T-helper 22 cell (primary cell): ENCODE data around the gene TRPC6.
"Not testable (repeated sequence)": the region's sequence is repeated elsewhere in the genome, so short reads cannot be mapped to it uniquely, and the experiment has no call there.

Source experiments
- DNase-seq: peaks from one replicate; pipeline ENCODE4 v3.0.0-alpha.2; 2020; ENCODE audit warnings: low read depth

The TRPC6 gene

DNA sequence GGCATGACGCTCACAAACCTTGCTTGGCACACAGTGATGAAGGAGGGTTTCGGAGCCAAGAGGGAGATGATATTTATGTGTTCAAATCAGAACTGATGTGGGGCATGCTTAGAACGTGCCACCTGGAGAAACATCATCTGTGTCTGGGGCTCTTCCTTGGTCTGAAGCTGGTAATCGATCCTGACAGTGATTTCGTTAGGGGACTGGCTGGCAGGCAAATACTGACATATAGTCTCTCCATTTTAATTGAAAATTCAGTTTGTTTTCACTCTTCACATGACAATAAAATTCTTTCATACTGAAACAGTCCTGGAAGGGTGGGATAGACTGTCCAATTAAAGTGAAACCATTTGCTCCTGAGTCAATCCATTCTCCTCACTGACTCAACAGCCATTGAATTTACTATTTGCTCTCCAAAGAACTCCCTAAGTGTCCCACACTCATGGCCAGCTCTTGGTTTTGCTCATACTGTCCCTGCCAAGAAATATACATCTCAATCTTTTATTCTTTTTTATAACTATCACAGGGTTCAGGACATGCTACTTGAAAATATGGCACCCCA lies 134.8 kb downstream of the TRPC6 start:
- DNase-seq, result no peak

DNA sequence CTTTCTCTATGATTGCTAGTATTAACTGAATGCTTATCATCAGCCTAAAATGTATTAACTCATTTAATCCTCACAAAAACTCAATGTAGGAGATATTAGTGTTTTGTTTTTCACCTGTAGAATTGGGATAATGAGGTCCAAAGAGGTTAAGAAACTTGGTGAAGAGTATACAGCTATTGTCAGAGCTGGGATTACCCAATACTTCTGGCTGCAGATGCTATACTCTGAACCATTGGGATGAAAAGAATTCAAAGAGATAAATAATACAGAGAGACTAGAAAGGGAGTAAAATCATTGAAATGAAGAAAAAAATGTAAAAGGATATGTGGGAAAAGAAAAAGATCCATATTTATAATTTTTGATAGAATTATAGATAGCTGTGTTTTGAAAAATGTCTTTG lies 137.1 kb downstream of the TRPC6 start:
- no peak for DNase-seq

DNA sequence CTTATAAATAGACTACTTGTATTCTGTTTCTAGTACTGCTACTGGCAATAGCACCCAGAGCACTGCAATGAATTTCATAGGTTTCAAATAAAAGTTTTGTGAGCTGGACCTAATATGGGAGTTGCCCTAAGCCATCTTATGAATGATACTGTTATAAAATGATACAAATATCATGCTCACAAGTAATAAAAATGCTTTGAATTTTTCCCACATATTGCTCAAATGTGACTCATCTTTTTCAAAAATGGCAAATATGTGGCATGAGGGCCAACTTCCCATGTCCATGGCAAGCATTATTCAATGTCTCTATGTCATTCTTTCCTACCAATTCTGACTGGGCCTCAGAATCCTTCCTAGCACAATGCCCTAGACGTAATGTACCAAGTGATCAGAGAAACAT lies 137.6 kb downstream of the TRPC6 start:
- DNase-seq, result no peak

DNA sequence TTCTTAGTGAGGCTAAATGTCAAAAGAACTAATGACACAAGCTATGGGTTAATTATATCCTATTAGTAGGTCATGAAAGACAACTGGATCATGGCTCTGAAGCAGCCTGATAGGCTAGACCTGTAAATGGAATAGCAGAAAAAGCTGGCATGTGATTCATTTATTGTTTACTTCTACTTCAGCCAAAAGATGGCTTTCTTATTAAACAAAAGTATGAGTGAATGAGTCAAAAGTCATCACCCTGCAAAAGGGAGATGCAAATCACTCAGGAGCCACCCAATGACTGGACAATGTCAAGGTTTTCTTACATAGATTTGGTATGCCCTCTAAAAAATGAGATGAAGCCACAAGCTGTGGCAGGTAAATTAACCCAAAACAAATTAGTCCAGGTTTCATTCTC lies 138.0 kb downstream of the TRPC6 start:
- DNase-seq, result no peak

GRCh38 chr11:101444851-101445250 lies 139.0 kb downstream of the TRPC6 start:
- DNase-seq, result no peak

DNA sequence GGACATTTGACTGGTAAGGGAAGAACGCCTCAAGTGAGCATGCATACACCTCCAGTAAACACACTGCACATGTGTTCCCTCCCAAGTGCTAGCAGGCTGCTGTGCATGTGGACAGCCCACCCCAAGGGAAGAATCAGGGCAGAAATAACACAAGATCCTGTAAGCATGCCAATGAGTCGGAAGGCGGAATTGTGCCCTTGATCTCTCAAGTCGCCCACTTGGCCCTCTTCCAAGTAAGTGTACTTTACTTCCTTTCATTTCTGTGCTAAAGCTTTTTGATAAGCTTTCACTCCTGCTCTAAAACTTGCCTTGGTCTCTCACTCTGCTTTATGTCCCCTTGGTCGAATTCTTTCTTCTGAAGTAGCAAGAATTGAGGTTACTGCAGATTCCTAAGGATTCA lies 139.6 kb downstream of the TRPC6 start:
- DNase-seq, result no peak

GRCh38 chr11:101442936-101443521 lies 140.8 kb downstream of the TRPC6 start:
- no peak for DNase-seq

DNA sequence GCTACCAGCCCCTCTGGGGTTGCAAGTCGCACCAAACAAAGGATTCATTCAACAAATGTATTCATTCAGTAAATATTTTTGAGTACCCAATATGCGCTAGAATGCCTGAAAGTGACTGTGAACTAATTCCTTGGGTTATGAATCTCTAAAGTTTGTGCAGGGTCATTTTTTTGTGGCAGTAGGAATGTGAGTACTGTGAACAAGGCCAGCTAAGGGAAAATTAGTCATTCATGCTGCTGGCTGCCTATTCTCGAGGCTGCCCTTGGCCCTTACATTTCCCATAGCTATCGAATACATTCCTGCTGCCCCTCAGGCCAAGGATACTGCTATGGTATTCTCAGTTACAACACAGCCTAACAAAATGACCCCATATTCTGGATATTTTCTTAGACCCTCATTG lies 141.6 kb downstream of the TRPC6 start:
- no peak for DNase-seq

DNA sequence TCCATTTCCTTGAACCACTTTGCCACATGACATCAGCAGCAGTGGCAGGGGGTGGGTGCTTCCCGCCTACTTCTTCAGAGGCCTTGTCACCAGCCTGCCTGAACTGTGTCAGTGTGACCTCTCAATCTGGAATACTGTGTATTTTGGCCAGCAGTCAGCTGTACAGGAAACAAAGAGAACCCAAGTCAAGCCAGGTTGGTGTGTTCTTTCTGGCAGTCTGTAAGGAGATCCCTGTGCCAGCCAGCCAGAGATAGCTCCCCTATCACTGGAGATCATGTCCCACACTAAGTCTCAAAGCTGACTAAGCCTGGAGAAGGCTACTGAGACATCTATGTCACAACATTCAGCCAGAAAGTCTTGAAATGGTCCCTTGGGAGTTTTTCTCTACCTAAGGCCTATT lies 142.1 kb downstream of the TRPC6 start:
- no peak for DNase-seq

GRCh38 chr11:101439488-101439887 lies 144.3 kb downstream of the TRPC6 start:
- no peak for DNase-seq

- DNase-seq, result not testable (repeated sequence)
Measured at GRCh38 chr11:101438708-101439107, 145.1 kb downstream of the TRPC6 start.

DNA sequence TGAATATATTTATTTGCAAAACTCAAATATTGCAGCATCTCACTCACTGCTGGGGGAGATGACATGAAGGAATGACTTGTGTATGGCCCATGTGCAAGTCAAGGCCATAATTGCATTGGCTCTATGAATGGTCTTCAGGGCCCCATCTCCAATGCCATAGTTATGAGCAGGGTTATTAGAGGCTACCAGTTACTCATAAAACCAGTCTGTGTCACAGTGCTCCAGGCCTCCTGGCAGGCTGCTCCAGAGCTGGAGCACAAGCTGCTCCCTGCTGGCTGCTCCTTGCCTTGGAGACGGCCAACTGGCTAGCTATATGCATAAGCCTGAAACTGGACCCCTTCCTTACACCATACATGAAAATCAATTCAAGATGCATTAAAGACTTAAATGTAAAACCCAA lies 145.7 kb downstream of the TRPC6 start:
- DNase-seq, result no peak

DNA sequence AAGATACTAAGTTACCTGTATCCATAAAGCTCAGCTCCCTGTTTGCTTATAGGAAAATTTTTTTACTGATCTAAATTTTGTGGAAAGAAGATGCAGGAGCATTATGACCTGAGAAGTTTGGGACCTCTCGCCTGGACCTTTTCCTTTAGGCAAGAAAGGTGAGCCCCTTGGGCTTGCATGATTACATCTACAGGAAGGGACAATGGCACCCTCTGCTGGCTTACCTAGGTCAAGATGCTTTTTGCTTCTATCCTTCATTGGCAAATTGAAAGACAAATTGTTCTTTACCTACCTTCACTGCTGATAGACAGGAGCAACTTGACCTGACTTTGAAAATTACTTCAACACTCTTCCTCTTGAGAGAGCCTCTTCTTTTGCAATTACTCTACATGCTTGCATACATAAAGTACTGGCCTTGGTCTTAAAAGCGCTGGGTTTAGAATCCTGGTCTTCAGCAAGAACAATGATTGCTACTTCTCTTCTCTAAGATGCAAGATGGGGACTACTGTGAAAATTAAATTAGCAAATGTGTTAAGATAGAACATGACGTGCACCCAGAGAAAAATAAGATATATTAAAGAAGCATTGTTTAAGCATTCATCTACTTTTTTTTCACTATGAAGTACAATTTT lies 147.2 kb downstream of the TRPC6 start:
- no peak for DNase-seq

DNA sequence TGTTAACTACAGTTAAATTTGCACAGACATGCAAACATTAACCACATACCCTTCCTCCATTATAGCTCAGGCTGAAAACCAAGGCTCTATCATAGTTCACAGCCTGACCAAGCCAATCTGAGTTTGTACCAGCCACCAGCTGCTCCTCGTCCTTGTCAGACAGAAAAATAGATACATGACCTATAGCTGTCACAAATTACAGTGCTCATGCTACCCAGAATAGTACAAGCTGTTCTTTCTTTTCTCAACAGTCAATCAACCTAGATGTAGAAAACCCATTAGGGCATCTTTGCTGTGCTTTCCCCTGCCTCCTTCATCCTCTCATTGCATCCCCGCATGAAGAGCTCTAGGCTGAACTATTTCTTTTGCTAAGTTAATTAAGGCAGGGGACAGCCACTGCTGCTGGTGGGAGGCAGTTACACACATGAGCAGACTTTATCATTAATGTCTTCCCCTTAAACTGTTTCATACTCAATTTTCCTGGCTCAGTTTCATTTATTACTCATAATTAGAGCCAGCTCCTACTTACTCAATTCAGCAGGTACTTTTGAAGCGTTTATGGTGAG lies 148.3 kb downstream of the TRPC6 start:
- DNase-seq, result no peak

GRCh38 chr11:101434026-101434643 lies 149.7 kb downstream of the TRPC6 start:
- no peak for DNase-seq

DNA sequence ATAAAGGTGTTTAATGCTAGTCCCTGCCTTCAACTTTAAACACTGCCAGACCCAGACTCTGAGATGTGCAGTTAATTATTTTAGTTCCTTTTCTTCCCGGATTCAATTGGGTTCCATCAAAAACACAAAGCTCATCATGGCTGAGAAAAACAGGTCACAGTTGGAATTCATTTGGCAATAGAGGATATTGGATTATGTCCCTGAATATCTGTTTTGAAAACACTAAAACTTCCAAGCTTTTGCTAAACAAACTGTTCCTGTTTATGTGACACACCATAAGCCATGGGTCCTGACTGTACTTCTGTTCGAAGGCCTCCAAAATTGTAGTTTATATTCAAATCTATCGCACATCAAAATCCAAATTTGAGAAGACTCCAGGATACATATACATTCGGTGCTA lies 150.7 kb downstream of the TRPC6 start:
- DNase-seq, result no peak

GRCh38 chr11:101429703-101430540 lies 153.9 kb downstream of the TRPC6 start:
- no peak for DNase-seq

- no peak for DNase-seq
Measured at GRCh38 chr11:101428918-101429317, 154.9 kb downstream of the TRPC6 start.

DNA sequence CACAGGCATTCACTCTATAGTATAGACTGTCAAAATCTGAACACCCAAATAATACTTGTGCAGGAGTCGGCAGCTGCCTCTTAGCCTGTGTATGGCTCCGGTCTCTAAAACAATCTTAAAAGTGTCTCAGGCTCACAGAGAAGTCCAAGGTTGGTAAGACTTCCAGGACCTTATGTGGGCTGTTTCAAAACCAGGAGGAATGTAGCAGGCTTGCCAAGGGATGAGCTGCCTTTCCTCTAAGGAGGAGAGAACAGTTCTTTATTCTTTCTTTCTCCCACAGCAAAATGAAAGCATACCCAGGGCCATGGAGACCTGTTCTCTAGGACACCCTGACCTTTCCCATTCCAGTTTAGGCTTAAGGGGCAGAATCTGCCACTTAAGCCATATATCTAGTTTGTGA lies 176.5 kb downstream of the TRPC6 start:
- no peak for DNase-seq
